ENCODE data around the gene RIC1.
A peak's percentile ranks its signal among the peaks of the same experiment; 100 is the strongest.
"Not testable (repeated sequence)": the region's sequence is repeated elsewhere in the genome, so short reads cannot be mapped to it uniquely, and the experiment has no call there.

The RIC1 gene

GRCh38 chr9:5624655-5625054 lies 4.3 kb upstream of the RIC1 start:
- H3K9me3 ChIP-seq (ENCODE audit: insufficient read depth, low read depth, low read length) = no peaks in the 10 kb centered on the region
- peak overlapping the region; percentile 2 for H3K4me3 ChIP-seq (ENCODE audit: low read length, poor library complexity, severe bottlenecking)
- H3K36me3 ChIP-seq (ENCODE audit: insufficient read depth, low read length) = no peaks in the 10 kb centered on the region
- no peaks in the 10 kb centered on the region for H3K9me2 ChIP-seq (replicated peaks; ENCODE audit: low read depth, low read length)
- peaks cover 46% of the 10 kb centered on the region for H3K79me2 ChIP-seq (ENCODE audit: insufficient read depth, low read length)
- peaks cover 4% of the 10 kb centered on the region for H4K20me1 ChIP-seq (ENCODE audit: insufficient read depth, low read length, poor library complexity, severe bottlenecking)
- peaks cover 3% of the 10 kb centered on the region; the same call in 1 of the 2 replicates for H3F3A ChIP-seq (ENCODE audit: low read depth)
- no peak overlapping the region for H2AFZ ChIP-seq (ENCODE audit: low read length)
- no peaks in the 10 kb centered on the region for H3K27me3 ChIP-seq (ENCODE audit: insufficient read depth, low read length, poor library complexity, severe bottlenecking)
- H3K9ac ChIP-seq (ENCODE audit: low read depth, low read length, poor library complexity, severe bottlenecking) = no peak overlapping the region
- peaks cover 37% of the 10 kb centered on the region for H3K4me1 ChIP-seq (ENCODE audit: insufficient read depth, low read length, poor library complexity, severe bottlenecking)
- peak overlapping the region; percentile 4 for H3K4me2 ChIP-seq (ENCODE audit: low read depth, low read length, poor library complexity, severe bottlenecking)
- TF ChIP-seq EZH2phosphoT487 (IDR thresholded peaks at IDR 0.05; ENCODE audit: borderline replicate concordance) (no peak), CTCF (conservative IDR thresholded peaks at IDR 0.05; ENCODE audit: low read length) (no peak)

GRCh38 chr9:5626727-5627634 lies 1.9 kb upstream of the RIC1 start:
- Histone ChIP-seq H3K4me3 (ENCODE audit: low read length, poor library complexity, severe bottlenecking) (peak overlapping the region; percentile 95), H3F3A (ENCODE audit: low read depth) (peaks cover 3% of the 10 kb centered on the region; the same call in 1 of the 2 replicates), H3K4me1 (ENCODE audit: insufficient read depth, low read length, poor library complexity, severe bottlenecking) (peaks cover 52% of the 10 kb centered on the region), H3K27me3 (ENCODE audit: insufficient read depth, low read length, poor library complexity, severe bottlenecking) (no peaks in the 10 kb centered on the region), H3K79me2 (ENCODE audit: insufficient read depth, low read length) (peaks cover 70% of the 10 kb centered on the region), H2AFZ (ENCODE audit: low read length) (peak overlapping the region; percentile 82; the same call in 1 of the 2 replicates), H3K4me2 (ENCODE audit: low read depth, low read length, poor library complexity, severe bottlenecking) (peak overlapping the region; percentile 90), H3K36me3 (ENCODE audit: insufficient read depth, low read length) (no peaks in the 10 kb centered on the region), H3K9me2 (replicated peaks; ENCODE audit: low read depth, low read length) (no peaks in the 10 kb centered on the region), H3K9ac (ENCODE audit: low read depth, low read length, poor library complexity, severe bottlenecking) (peak overlapping the region; percentile 94), H4K20me1 (ENCODE audit: insufficient read depth, low read length, poor library complexity, severe bottlenecking) (peaks cover 24% of the 10 kb centered on the region), H3K9me3 (ENCODE audit: insufficient read depth, low read depth, low read length) (no peaks in the 10 kb centered on the region)
- no peak for TF ChIP-seq CTCF (conservative IDR thresholded peaks at IDR 0.05; ENCODE audit: low read length)
- no peak for TF ChIP-seq EZH2phosphoT487 (IDR thresholded peaks at IDR 0.05; ENCODE audit: borderline replicate concordance)

GRCh38 chr9:5627686-5628085 lies 1.2 kb upstream of the RIC1 start:
- H3K9me2 ChIP-seq (replicated peaks; ENCODE audit: low read depth, low read length); H3K27me3 ChIP-seq (ENCODE audit: insufficient read depth, low read length, poor library complexity, severe bottlenecking); H3F3A ChIP-seq (ENCODE audit: low read depth); H3K36me3 ChIP-seq (ENCODE audit: insufficient read depth, low read length); H3K9me3 ChIP-seq (ENCODE audit: insufficient read depth, low read depth, low read length): not testable (repeated sequence)
- Histone ChIP-seq H3K79me2 (ENCODE audit: insufficient read depth, low read length) (peaks cover 77% of the 10 kb centered on the region), H3K4me1 (ENCODE audit: insufficient read depth, low read length, poor library complexity, severe bottlenecking) (peaks cover 59% of the 10 kb centered on the region), H3K9ac (ENCODE audit: low read depth, low read length, poor library complexity, severe bottlenecking) (peak overlapping the region; percentile 94), H2AFZ (ENCODE audit: low read length) (peak overlapping the region; percentile 82; the same call in 1 of the 2 replicates), H3K4me2 (ENCODE audit: low read depth, low read length, poor library complexity, severe bottlenecking) (peak overlapping the region; percentile 90), H4K20me1 (ENCODE audit: insufficient read depth, low read length, poor library complexity, severe bottlenecking) (peaks cover 31% of the 10 kb centered on the region), H3K4me3 (ENCODE audit: low read length, poor library complexity, severe bottlenecking) (peak overlapping the region; percentile 95)

Measured in Loucy (cell line).